GM21526 (cell line): Measurements from ENCODE around the gene RARA.

Experiments used
- ATAC-seq: cut with Tn5 transposase; IDR thresholded peaks from one replicate; pipeline ENCODE4 v1.9.1; 2021; ENCODE audit warnings: moderate library complexity; ENCODE audit not compliant: unreplicated experiment, low FRiP score

RARA gene

GRCh38 chr17:40341808-40342503, 33.0 kb downstream of the RARA start:
- ATAC-seq = no peak

GRCh38 chr17:40342504-40343218, 33.7 kb downstream of the RARA start:
- ATAC-seq = no peak

- no peak for ATAC-seq
These were observed 34.5 kb downstream of the RARA start for GRCh38 chr17:40343219-40344119.

- no peak for ATAC-seq
These were observed 35.6 kb downstream of the RARA start for GRCh38 chr17:40344421-40345160.

- ATAC-seq = no peak
These were observed 36.4 kb downstream of the RARA start for GRCh38 chr17:40345161-40345993.

- ATAC-seq = no peak
These were observed 37.2 kb downstream of the RARA start for GRCh38 chr17:40345994-40346764.

- ATAC-seq = no peak
These were observed 37.8 kb downstream of the RARA start for GRCh38 chr17:40346765-40347158.

GRCh38 chr17:40347319-40348135, 38.5 kb downstream of the RARA start:
- ATAC-seq = no peak

- no peak for ATAC-seq
These were observed 39.1 kb downstream of the RARA start for GRCh38 chr17:40348136-40348504.

- no peak for ATAC-seq
These were observed 39.8 kb downstream of the RARA start for GRCh38 chr17:40348562-40349476.

GRCh38 chr17:40349477-40349894, 40.5 kb downstream of the RARA start:
- ATAC-seq = no peak

- no peak for ATAC-seq
These were observed 41.1 kb downstream of the RARA start for GRCh38 chr17:40349895-40350688.

- no peak for ATAC-seq
These were observed 41.8 kb downstream of the RARA start for GRCh38 chr17:40350689-40351358.

- ATAC-seq = no peak
These were observed 42.6 kb downstream of the RARA start for GRCh38 chr17:40351359-40352236.
